K562 (cell line): ENCODE results near the gene ZNF74. TPM values are rescaled to one million over a fixed set of nuclear protein-coding genes. Genes with fewer than 3 reads are reported as not detected.

ENCODE experiments used
- CBX8 ChIP-seq: fragments of 200-600 bp; sonication (generic); IDR thresholded peaks from 2 replicates; pipeline ENCODE4 v1.6.1; 2012; ENCODE audit warnings: borderline replicate concordance, mixed run types, low read depth, mild to moderate bottlenecking, moderate library complexity, mixed read lengths, low read length, control low read depth, inconsistent platforms; ENCODE audit not compliant: poor library complexity, severe bottlenecking; ENCODE audit errors: extremely low read depth
- CREB5 ChIP-seq: fragments of 250-450 bp; sonication (Bioruptor Pico); IDR thresholded peaks from 2 replicates; pipeline ENCODE4 v1.5.0; 2020; ENCODE audit warnings: mild to moderate bottlenecking
- KDM4B ChIP-seq, 2 experiments: fragments of 450-650 bp in 1 of 2; sonication (generic) in 1 of 2; IDR thresholded peaks; 2 replicates each; pipeline ENCODE4 v1.6.1; 2016 to 2017; ENCODE audit warnings: borderline replicate concordance in 2 of 2, antibody characterized with exemption in 1 of 2, low read depth in 1 of 2, mild to moderate bottlenecking in 1 of 2
- MCM3 ChIP-seq: fragments of 450-650 bp; IDR thresholded peaks from 2 replicates; pipeline ENCODE4 v1.6.1; 2016
- MCM7 ChIP-seq, 2 experiments: fragments of 450-650 bp; IDR thresholded peaks; 2 replicates each; pipeline ENCODE4 v1.6.1; 2016 to 2018
- MYNN ChIP-seq, 2 experiments: sonication (generic); formaldehyde crosslinking in 1 of 2; IDR thresholded peaks; 2 replicates each; pipeline versions ENCODE4 v1.5.0 to v1.6.1; 2016 to 2020; ENCODE audit warnings: antibody characterized with exemption in 1 of 2, missing genetic modification reagents in 1 of 2
- NCOA6 ChIP-seq: fragments of 450-650 bp; IDR thresholded peaks from 2 replicates; pipeline ENCODE4 v1.6.1; 2017; ENCODE audit warnings: mild to moderate bottlenecking
- SMAD4 ChIP-seq: fragments of 250-450 bp; sonication (Bioruptor Pico); conservative IDR thresholded peaks from 2 replicates; pipeline ENCODE4 v1.8.0; 2021; ENCODE audit warnings: inconsistent platforms, mild to moderate bottlenecking, moderate library complexity
- SMC3 ChIP-seq: conservative IDR thresholded peaks from 2 replicates; pipeline ENCODE4 v1.6.1; 2011; ENCODE audit warnings: low read depth, low read length, improper control_type of control experiment; ENCODE audit not compliant: insufficient read depth
- ZNF263 ChIP-seq: sonication (generic); formaldehyde crosslinking; IDR thresholded peaks from 2 replicates; pipeline ENCODE4 v1.8.0; 2022; ENCODE audit warnings: mild to moderate bottlenecking, missing genetic modification reagents, borderline replicate concordance
- ZNF79 ChIP-seq: fragments of 250-450 bp; sonication (Bioruptor Pico); IDR thresholded peaks from 2 replicates; pipeline ENCODE4 v1.4.0; 2020; ENCODE audit warnings: low read depth, mild to moderate bottlenecking, moderate library complexity
- polyA plus RNA-seq, 8 experiments: library from polyadenylated mRNA; depleted of rRNA in 4 of 8; stranded (reverse) in 5 of 8; unstranded in 3 of 8; fragments of >200 nt; fragmentation: Nextera tagmentation in 2 of 8; fragmentation: Illumina TruSeq in 1 of 8; extraction: Ambion mirVana in 2 of 8; extraction: Trizol in 1 of 8; gene quantifications; 2 replicates each; pipeline versions ENCODE4 v1.2.1 to v1.2.3, GENCODE V29; 2011 to 2014; ENCODE audit warnings: inconsistent platforms in 1 of 8, missing spikeins in 1 of 8
- total RNA-seq, 7 experiments: library from RNA; depleted of rRNA in 6 of 7; stranded (reverse); fragments of >200 nt in 6 of 7; fragmentation: Illumina TruSeq in 2 of 7; extraction: Trizol in 2 of 7; gene quantifications; 2 replicates each; pipeline versions ENCODE4 v1.2.1 to v1.2.3, GENCODE V29; 2011 to 2021; ENCODE audit warnings: low replicate concordance in 1 of 7
- TF ChIP-seq, protein P1 (sequence below), 2 experiments: fragments of 450-650 bp; IDR thresholded peaks; 2 replicates each; pipeline ENCODE4 v1.6.1; 2016; ENCODE audit warnings: mild to moderate bottlenecking in 2 of 2, borderline replicate concordance in 1 of 2, low read depth in 1 of 2, moderate library complexity in 1 of 2
- TF ChIP-seq, protein P2 (sequence below): fragments of 250-450 bp; sonication (Bioruptor Pico); IDR thresholded peaks from 2 replicates; pipeline ENCODE4 v1.9.0; 2021; ENCODE audit warnings: mild to moderate bottlenecking, inconsistent platforms
- TF ChIP-seq, protein P3 (sequence below): fragments of 250-450 bp; sonication (Bioruptor Pico); IDR thresholded peaks from 2 replicates; pipeline ENCODE4 v1.5.0; 2021

Gene ZNF74
- total and polyA plus RNA-seq, 9 of the 15 experiments (the other 6 are each of a cell fraction or from before 2014, with no cell fraction given), result 2.4 to 53.5 (median 31.5) TPM

DNA sequence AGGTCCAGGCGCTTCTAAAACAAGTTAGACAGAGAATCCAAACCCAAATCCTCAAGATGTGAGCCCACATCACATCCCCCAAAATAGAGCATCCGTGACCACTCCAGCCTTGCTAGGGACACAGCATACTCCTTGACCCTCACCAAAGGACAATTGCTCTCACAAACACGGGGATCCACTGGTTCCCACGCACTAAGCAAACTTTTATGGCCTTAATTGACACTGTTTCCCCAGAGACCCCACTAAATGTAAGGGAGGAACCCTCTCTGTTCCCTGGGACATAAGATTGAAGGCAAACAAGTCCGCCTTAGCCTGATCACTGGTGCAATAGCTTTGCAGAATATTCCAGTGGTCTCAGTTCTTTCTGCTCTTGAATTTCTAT lies 20.1 kb downstream of the ZNF74 start (continued):
- TF ChIP-seq, protein P1, sequence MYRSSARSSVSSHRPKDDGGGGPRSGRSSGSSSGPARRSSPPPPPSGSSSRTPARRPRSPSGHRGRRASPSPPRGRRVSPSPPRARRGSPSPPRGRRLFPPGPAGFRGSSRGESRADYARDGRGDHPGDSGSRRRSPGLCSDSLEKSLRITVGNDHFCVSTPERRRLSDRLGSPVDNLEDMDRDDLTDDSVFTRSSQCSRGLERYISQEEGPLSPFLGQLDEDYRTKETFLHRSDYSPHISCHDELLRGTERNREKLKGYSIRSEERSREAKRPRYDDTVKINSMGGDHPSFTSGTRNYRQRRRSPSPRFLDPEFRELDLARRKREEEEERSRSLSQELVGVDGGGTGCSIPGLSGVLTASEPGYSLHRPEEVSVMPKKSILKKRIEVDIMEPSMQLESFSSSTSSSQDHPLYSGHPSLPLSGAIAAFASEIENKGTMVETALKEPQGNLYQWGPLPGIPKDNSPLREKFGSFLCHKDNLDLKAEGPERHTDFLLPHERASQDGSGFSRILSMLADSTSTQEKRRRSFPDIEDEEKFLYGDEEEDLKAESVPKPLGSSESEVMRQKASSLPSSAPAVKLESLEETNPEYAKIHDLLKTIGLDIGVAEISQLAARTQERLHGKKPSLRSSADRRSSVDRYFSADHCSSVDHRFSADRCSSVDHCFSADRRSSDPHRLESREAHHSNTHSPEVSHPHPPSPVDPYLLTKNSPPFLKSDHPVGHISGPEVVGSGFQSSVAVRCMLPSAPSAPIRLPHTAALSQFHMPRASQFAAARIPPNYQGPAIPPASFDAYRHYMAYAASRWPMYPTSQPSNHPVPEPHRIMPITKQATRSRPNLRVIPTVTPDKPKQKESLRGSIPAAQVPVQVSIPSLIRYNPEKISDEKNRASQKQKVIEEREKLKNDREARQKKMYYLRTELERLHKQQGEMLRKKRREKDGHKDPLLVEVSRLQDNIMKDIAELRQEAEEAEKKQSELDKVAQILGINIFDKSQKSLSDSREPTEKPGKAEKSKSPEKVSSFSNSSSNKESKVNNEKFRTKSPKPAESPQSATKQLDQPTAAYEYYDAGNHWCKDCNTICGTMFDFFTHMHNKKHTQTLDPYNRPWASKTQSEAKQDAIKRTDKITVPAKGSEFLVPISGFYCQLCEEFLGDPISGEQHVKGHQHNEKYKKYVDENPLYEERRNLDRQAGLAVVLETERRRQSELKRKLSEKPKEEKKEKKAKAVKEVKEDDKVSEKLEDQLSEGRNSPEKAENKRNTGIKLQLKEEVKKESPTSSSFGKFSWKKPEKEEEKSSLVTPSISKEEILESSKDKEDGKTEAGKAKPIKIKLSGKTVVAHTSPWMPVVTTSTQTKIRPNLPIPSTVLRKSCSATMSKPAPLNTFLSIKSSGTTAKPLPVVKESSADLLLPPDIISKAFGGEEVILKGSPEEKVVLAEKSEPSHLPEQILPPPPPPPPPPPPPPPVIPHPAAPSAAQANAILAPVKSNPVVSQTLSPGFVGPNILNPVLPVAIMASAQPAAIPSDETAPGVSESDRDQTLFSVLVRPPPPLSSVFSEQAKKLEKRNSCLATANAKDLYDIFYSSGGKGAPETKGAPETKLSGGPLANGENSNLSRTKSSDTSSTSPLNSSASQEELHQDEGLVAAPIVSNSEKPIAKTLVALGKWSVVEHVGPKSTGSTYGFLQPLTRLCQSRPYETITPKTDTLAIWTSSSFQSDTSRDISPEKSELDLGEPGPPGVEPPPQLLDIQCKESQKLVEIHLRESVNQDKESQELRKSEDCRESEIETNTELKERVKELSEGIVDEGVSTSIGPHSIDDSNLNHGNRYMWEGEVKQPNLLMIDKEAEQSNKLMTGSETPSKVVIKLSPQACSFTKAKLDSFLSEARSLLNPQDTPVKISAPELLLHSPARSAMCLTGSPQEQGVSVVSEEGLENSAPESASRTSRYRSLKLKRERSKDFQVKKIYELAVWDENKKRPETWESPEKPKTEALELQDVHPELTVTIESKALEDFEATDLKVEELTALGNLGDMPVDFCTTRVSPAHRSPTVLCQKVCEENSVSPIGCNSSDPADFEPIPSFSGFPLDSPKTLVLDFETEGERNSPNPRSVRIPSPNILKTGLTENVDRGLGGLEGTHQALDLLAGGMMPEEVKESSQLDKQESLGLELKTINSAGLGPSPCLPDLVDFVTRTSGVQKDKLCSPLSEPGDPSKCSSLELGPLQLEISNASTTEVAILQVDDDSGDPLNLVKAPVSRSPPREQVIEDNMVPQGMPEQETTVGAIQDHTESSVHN (IDR thresholded peaks at IDR 0.05; ENCODE audit: borderline replicate concordance in 1 of 2, low read depth in 1 of 2), result no peak
- TF ChIP-seq KDM4B (IDR thresholded peaks at IDR 0.05; ENCODE audit: borderline replicate concordance in 2 of 2, low read depth in 1 of 2), result no peak
- TF ChIP-seq, protein P2, sequence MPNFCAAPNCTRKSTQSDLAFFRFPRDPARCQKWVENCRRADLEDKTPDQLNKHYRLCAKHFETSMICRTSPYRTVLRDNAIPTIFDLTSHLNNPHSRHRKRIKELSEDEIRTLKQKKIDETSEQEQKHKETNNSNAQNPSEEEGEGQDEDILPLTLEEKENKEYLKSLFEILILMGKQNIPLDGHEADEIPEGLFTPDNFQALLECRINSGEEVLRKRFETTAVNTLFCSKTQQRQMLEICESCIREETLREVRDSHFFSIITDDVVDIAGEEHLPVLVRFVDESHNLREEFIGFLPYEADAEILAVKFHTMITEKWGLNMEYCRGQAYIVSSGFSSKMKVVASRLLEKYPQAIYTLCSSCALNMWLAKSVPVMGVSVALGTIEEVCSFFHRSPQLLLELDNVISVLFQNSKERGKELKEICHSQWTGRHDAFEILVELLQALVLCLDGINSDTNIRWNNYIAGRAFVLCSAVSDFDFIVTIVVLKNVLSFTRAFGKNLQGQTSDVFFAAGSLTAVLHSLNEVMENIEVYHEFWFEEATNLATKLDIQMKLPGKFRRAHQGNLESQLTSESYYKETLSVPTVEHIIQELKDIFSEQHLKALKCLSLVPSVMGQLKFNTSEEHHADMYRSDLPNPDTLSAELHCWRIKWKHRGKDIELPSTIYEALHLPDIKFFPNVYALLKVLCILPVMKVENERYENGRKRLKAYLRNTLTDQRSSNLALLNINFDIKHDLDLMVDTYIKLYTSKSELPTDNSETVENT (CRISPR knock-in tag), result no peak
- TF ChIP-seq NCOA6, result no peak
- no peak for TF ChIP-seq ZNF79
- no peak for TF ChIP-seq MYNN (IDR thresholded peaks at IDR 0.05)
- TF ChIP-seq MYNN (CRISPR knock-in tag; IDR thresholded peaks at IDR 0.05), result peak; percentile 33; the same call in 1 of the 2 replicates
- TF ChIP-seq, protein P3, sequence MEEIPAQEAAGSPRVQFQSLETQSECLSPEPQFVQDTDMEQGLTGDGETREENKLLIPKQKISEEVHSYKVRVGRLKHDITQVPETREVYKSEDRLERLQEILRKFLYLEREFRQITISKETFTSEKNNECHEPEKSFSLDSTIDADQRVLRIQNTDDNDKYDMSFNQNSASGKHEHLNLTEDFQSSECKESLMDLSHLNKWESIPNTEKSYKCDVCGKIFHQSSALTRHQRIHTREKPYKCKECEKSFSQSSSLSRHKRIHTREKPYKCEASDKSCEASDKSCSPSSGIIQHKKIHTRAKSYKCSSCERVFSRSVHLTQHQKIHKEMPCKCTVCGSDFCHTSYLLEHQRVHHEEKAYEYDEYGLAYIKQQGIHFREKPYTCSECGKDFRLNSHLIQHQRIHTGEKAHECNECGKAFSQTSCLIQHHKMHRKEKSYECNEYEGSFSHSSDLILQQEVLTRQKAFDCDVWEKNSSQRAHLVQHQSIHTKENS (CRISPR knock-in tag), result no peak
- TF ChIP-seq SMAD4, result no peak
- TF ChIP-seq MCM7 (IDR thresholded peaks at IDR 0.05), result 0 out of 4 replicates have a peak, but pooled peaks of 1 of the 2 experiments have one; percentile 70
- no peak for TF ChIP-seq CREB5 (CRISPR knock-in tag)
- TF ChIP-seq MCM3, result 0 out of 2 replicates have a peak, but pooled peaks have one; percentile 58
- TF ChIP-seq CBX8, result no peak
- 0 out of 2 replicates have a peak, but pooled peaks have one; percentile 22 for TF ChIP-seq ZNF263 (CRISPR knock-in tag)
- TF ChIP-seq SMC3, result 0 out of 2 replicates have a peak, but pooled peaks have one; percentile 2
